ENCODE data around the gene BICD2.

DNA sequence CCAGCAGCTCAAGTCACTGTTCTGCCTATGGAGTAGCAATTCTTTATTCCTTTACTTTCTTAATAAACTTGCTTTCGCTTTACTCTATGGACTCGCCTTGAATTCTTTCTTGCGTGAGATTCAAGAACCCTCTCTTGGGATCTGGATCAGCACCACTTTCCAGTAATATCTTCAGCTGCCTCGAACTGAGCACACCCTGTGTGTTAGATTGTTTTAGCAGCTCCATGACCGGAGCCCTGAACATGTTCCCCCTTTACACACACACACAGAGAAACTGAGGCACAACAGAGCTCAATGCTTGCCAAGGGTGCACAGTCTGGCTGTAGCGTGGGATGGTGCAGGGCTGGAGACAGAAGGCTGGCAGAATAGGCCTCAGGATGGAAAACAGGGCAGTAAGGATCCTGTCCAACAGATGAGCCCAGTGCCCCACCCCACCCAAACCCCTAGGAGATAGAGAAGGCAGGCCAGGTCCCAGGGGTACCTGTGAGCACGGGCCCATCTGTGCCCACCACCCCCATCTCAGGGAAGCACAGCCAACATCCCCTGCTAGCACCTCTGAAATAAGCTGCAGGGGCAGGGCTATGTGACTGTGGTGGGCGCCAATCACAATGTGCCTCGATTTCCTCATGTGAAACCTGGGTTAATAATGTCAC is 27.9 kb downstream of the BICD2 start:
- TF ChIP-seq, protein P1, sequence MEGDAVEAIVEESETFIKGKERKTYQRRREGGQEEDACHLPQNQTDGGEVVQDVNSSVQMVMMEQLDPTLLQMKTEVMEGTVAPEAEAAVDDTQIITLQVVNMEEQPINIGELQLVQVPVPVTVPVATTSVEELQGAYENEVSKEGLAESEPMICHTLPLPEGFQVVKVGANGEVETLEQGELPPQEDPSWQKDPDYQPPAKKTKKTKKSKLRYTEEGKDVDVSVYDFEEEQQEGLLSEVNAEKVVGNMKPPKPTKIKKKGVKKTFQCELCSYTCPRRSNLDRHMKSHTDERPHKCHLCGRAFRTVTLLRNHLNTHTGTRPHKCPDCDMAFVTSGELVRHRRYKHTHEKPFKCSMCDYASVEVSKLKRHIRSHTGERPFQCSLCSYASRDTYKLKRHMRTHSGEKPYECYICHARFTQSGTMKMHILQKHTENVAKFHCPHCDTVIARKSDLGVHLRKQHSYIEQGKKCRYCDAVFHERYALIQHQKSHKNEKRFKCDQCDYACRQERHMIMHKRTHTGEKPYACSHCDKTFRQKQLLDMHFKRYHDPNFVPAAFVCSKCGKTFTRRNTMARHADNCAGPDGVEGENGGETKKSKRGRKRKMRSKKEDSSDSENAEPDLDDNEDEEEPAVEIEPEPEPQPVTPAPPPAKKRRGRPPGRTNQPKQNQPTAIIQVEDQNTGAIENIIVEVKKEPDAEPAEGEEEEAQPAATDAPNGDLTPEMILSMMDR (IDR thresholded peaks at IDR 0.05): no peak
- TF ChIP-seq ZFX (IDR thresholded peaks at IDR 0.05; ENCODE audit: borderline replicate concordance): no peak

All from 22Rv1 (cell line).